Posterior cingulate gyrus (tissue), 11 donors: Measurements from ENCODE around the gene MTHFSD.

Source experiments
- DNase-seq, 10 donors: peaks; one replicate each; pipeline versions ENCODE4 v3.0.0 to v3.0.0-alpha.2; 2020 to 2021; ENCODE audit warnings: mixed read lengths in 3 of 10
- intact Hi-C: fragments of 100-400 bp; cut with DNase I; formaldehyde crosslinking; loops from one replicate; pipeline ENCODE4 v1.15.1; 2023

Gene MTHFSD

DNA sequence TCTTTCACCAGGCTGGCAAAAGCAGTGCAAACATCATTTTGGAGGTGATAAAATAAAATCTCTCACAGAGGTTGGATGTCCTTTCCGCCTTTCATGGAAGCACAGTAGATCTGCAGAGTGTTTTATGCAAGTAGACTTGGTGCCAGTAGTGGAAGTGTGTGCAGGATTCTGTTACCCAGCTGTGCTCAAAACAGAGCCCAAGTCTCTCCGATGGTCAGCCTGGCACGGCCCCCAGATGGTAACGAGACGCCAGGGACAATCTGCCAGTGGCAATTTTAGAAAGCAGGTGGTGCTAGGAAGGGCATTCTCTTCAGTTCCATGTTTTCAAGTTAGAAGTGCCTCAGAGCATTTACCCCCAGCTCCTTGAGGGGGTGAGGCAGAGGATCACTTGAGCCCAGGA is 1.5 kb upstream of the MTHFSD start:
- no peak for DNase-seq
- intact Hi-C loops, result loop anchor here (10.0 kb wide), 1 partner anchor 828 kb away; the partner anchor contains the start of gene FBXO31

DNA sequence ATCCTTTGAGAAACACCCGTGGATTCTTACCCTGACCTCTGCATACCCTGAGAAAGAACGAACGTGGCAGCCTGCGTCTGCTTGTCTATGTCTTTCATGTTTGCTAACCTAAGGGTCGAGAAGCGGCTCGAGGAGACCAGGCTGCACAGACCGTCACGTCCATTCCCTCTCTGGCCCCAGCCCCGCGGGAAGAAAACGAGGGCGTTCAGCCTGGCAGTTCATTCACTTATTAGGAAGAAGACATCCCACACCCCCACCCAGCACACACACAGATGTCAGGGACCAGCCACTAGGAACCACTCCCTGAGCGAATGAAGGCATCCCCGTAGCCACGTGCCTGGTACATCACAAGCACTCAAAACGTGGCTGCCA is 655 bp upstream of the MTHFSD start:
- peak in 1 of 10 donors; percentile 82 for DNase-seq
- intact Hi-C loops, result loop anchor here (10.0 kb wide), 1 partner anchor 829 kb away; the partner anchor contains the start of gene FBXO31

DNA sequence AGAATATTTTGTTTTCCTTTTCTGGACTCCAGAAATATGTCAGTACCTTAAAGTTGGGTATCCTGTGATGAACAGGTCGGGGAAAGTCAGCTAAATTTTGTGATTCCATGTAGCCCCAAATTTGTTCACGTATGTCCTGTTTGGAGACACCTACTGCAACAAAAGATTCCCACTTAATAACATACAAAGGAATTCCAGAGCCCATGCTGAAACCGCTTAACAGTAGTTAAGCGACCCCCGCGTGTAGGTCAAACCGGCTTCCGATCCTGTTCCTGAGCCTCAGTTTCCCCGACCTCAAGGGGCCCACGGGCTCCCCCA is 477 bp downstream of the MTHFSD start:
- peak in 1 of 10 donors; percentile 77 for DNase-seq
- intact Hi-C loops, result loop anchor here (10.0 kb wide), 1 partner anchor 830 kb away; the partner anchor contains the start of gene FBXO31

GRCh38 chr16:86553356-86553755 is 1.7 kb downstream of the MTHFSD start:
- intact Hi-C loops, result loop anchor here (10.0 kb wide), 1 partner anchor 831 kb away; the partner anchor contains the start of gene FBXO31
- no peak for DNase-seq

- intact Hi-C loops, result loop anchor here (10.0 kb wide), 1 partner anchor 835 kb away; the partner anchor contains the start of gene FBXO31
- DNase-seq, result no peak
Observed at GRCh38 chr16:86550281-86550680, 4.8 kb downstream of the MTHFSD start.

GRCh38 chr16:86549893-86550190 is 5.2 kb downstream of the MTHFSD start:
- intact Hi-C loops, result loop anchor here (10.0 kb wide), 1 partner anchor 835 kb away; the partner anchor contains the start of gene FBXO31
- no peak for DNase-seq

DNA sequence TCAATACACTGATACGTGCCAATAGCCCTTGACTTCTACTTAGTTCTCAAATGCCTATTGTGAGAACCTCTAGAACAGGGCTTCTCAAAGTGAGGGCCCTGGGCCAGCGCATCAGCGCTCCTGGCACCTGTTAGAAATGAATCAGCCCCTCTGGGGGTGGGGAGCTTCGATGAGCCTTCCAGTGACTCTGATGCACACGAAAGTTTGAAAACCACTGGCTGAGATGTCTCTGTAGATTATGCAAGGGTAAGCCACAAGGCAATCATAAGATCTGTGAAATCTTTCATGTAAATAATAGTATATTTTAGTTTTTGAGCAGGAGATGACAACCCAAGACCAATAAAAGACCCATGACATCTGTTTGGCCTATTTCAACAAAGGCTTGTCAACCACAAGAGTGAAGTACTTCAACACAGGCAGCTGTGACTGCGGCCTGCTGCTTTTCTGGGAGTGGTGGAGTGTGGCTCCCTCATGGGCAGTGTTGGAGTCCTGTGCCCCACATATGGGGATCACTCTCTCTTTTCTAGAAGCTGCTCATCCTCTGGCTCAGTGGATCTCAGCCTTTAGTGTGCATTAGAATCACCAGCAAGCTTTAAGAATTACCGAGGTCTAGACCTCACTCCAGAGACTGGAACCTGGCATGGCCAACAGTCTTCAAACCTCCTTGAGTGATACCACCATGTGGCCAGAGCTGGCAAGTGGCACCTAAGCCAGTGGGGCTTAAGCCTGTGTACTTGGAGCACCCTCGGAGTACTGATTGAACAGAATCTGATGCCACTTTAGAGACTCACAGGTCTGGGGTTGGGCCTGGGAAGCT is 5.8 kb downstream of the MTHFSD start:
- DNase-seq, result peak in 1 of 10 donors; percentile 2
- intact Hi-C loops, result no loop called here

- intact Hi-C loops, result no loop called here
- DNase-seq, result no peak
Observed at GRCh38 chr16:86547286-86547685, 7.7 kb downstream of the MTHFSD start.

DNA sequence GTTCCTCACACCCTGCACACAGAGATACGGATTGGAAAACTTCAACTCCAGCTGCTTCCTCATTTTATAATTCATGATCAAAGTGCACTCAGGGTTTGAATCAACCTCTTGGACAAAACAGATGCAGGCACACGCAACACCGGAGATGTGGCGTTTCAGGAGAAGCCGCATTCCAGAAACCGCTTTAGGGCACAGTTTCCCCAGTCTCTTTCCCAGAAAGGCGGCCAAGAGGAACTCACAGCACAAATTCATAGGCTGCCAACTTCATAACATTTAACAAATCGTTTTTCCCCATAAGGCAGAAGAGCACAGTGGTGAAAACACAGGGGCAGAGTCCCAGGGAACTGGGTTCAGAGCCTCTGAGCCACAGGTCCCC is 8.4 kb downstream of the MTHFSD start:
- no peak for DNase-seq
- intact Hi-C loops, result no loop called here

- peak in 1 of 10 donors; percentile 55 for DNase-seq
- intact Hi-C loops, result no loop called here
Observed at GRCh38 chr16:86545954-86546637, 8.9 kb downstream of the MTHFSD start.

DNA sequence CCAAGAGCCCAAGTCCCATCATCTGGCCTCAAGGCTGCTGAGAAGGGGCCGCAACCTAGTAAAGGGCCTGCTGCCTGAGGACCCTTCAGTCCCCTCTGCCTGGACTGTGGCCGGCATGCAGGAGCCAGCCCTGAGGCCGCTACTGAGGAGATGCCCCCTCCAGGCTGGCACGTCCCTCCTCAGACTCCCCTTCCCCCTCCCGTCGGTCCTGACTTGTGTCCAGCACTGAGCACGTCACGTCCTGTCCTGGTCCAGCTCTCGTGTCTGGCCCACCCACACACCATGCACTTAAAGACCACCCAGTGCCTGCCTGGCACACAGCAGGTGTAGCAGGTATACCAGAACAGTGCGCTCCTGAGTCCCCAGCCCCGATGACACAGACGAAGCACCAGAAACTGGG is 9.6 kb downstream of the MTHFSD start:
- DNase-seq, result peak in 2 of 10 donors; percentile 5 to 46
- intact Hi-C loops, result no loop called here

DNA sequence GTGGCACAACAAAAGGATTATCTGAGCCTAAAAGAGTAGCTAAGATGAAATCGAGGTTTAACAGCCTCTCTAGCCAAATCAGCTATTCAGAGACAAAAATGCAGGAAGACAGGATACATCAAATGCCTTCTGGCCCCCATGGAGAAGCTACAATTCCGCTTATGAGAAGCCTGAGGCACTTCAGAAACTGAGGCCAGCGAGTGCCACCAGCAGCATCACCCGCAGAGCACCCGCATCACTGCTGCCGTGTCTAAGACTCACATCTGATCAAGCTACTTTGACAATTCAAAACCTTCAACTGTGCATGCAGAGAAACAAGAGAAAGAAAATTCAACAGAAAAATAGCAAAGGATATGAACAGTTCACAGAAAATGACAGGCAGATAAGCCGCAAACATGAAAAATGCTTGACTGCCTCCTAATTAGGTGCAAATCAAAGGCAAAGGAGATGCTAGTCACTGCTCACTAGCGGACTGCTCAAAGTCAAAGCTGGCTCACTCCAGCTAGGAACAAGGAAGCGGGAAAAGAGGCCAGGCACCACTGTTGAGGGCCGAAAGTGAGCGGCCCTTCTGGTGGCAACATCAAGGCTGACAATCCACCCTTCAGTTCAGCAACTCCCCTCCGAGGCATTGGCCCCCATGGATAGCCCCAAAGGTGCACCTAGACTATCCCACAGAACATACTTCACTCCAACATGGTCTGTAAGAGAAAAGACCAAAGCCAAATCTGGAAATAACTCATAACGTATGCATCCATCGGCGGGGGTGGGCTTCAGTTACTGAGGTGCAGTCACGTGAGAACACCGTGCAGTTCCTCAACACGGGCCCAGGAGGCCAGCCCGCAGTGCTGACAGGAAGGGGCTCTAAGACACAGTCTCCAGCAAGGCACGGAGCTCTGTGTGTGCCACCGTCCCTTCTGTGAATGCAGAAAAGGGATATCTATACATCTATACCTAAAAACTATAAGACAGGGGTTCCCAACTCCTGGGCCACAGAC is 12.0 kb downstream of the MTHFSD start:
- peak in 1 of 10 donors; percentile 65 for DNase-seq
- intact Hi-C loops, result no loop called here

- intact Hi-C loops, result no loop called here
Observed at GRCh38 chr16:86541560-86541959, 13.5 kb downstream of the MTHFSD start.

DNA sequence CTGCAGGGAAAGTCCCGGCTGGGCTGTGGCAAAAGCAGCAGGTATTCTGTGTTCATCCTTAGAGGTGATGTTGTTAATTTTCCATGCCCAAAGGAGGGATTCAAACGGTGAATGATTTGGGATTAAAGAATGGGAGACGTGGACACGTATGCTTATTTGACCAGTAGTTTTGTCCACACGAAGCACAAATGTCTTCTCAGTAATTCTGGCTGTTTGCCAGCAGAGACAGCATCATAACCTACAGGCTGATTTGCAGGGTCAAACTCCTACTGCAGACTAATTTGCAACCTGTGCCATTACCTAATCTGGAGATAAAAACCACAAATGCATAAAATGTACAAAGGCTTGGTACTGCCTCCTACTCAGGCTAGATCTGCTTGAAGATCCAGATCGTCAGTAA is 14.1 kb downstream of the MTHFSD start:
- no peak for DNase-seq
- intact Hi-C loops, result no loop called here

More at GRCh38 chr16:86541560-86541959, 13.5 kb downstream of the MTHFSD start:
- no peak for DNase-seq

DNA sequence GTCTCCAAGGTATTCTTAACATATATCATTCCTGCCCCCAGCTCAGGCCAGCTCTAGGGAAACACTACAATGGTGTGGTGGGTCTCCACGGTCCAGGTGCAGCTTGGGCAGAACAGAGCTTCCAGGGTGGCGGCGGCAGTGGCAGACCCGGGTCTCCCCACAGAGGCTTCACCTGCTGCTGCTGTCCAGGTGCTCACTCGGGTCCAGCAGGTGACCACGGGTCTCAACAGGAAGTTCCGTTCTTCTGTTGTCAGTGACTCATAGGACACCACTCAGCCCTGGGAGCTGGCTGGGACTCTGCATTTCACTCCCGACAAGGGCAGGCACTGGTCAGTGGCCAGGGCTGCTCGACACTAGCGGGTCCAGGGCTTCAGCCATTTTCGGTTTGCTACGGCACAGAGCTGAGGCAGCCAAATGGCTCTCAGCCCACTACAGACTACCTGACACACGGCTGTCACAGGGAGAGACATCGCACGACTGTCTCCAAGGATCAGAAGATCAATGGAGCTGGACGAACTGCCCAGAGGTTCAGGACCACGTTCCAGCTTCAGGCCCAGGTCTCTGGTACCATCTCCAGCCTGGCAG is 16.7 kb downstream of the MTHFSD start:
- peak in 1 of 10 donors; percentile 32 for DNase-seq
- intact Hi-C loops, result no loop called here

GRCh38 chr16:86537486-86537885 is 17.5 kb downstream of the MTHFSD start:
- intact Hi-C loops, result no loop called here
- peak in 1 of 10 donors; percentile 6 for DNase-seq

- intact Hi-C loops, result no loop called here
- DNase-seq, result peak in 1 of 10 donors; percentile 54
Observed at GRCh38 chr16:86536621-86537020, 18.4 kb downstream of the MTHFSD start.

DNA sequence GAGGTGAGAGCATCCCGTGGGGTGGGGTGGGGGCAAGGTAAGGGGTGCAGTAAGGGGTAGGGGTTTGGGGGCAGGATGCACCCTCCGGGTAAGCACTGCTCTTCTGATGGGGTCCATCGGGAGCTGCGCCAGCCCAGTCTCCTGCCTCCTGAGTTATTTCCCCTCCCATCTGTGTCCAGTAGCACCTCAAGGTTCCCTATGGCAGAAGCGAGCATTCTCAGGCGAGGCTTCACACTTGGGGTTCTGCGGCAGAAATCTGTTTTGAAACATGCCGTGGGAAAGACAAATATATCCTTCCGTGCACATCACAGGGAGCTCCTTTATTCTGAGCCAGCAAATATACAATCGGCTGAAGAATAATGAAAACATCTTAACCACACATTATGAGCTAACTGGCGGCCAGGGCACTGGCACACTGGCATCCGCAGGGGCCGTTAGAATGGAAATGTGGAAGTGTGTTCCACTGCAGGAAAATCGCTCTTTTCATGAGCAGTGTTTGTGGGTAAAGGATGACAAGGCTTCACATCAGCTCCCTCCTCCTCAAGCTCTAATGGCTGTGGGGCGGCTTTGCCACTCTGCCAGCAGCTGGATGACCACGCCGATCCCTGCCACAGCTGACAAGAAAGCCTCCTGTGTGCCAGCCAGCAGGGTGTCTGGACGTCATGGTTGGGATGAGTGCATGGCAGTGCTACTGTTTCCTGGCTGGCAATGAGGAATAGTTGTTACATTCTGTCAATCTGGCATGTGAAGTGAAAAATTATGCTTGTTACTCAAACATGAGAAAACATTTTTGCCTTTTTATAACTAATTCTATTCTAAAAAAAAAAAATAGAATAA is 20.0 kb downstream of the MTHFSD start:
- peak in 7 of 10 donors; percentile 61 to 96 (median 76) for DNase-seq
- intact Hi-C loops, result no loop called here

DNA sequence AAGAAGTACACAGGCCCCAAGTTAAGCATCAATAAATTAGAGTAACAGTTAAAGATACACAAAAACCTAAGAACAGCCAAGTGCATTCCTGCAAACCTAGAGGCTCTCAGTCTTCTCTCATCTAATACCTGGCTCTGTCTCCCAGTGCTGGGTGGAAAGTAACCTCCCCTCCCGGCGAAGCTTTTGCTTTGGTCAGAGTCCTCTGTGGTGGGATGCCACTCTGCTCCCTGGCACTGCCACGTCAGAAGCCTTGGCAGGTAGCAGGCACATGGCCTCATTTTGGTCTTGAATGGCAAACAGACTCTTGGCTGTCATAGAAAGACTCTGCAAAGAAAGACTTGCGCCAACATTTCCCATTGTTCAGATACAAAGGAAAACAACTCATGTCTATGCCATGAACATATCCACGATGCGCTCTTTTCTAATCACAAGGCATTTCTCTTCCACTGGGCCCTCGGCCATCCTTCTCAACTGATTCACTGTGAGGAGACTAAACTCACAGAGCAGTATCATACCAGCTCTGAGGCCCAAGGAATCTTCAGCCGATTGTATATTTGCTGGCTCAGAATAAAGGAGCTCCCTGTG is 21.2 kb downstream of the MTHFSD start:
- intact Hi-C loops, result no loop called here
- peak in 1 of 10 donors; percentile 83 for DNase-seq
